Measurements from ENCODE around the gene RALGDS.

- TF ChIP-seq EZH2phosphoT487 (IDR thresholded peaks at IDR 0.05; ENCODE audit: unreplicated experiment) (no peak), POLR2AphosphoS5 (IDR thresholded peaks at IDR 0.05; ENCODE audit: low read depth) (no peak), EZH2 (IDR thresholded peaks at IDR 0.05; ENCODE audit: low read depth, unreplicated experiment) (no peak), CTCF (conservative IDR thresholded peaks at IDR 0.05; ENCODE audit: low read depth in 2 of 2) (no peak), ETS1 (IDR thresholded peaks at IDR 0.05) (no peak), ZNF331 (CRISPR knock-in tag; IDR thresholded peaks at IDR 0.05; ENCODE audit: low read depth) (no peak), CREB1 (CRISPR knock-in tag; IDR thresholded peaks at IDR 0.05; ENCODE audit: low read depth) (no peak), NANOG (IDR thresholded peaks at IDR 0.05; ENCODE audit: borderline replicate concordance) (no peak), STAT1 (IDR thresholded peaks at IDR 0.05; ENCODE audit: unreplicated experiment) (no peak), JUNB (IDR thresholded peaks at IDR 0.05; ENCODE audit: unreplicated experiment) (no peak), ZNF114 (CRISPR knock-in tag; IDR thresholded peaks at IDR 0.05) (no peak), ZNF462 (CRISPR knock-in tag; IDR thresholded peaks at IDR 0.05) (no peak)
- TF ChIP-seq, protein P1, sequence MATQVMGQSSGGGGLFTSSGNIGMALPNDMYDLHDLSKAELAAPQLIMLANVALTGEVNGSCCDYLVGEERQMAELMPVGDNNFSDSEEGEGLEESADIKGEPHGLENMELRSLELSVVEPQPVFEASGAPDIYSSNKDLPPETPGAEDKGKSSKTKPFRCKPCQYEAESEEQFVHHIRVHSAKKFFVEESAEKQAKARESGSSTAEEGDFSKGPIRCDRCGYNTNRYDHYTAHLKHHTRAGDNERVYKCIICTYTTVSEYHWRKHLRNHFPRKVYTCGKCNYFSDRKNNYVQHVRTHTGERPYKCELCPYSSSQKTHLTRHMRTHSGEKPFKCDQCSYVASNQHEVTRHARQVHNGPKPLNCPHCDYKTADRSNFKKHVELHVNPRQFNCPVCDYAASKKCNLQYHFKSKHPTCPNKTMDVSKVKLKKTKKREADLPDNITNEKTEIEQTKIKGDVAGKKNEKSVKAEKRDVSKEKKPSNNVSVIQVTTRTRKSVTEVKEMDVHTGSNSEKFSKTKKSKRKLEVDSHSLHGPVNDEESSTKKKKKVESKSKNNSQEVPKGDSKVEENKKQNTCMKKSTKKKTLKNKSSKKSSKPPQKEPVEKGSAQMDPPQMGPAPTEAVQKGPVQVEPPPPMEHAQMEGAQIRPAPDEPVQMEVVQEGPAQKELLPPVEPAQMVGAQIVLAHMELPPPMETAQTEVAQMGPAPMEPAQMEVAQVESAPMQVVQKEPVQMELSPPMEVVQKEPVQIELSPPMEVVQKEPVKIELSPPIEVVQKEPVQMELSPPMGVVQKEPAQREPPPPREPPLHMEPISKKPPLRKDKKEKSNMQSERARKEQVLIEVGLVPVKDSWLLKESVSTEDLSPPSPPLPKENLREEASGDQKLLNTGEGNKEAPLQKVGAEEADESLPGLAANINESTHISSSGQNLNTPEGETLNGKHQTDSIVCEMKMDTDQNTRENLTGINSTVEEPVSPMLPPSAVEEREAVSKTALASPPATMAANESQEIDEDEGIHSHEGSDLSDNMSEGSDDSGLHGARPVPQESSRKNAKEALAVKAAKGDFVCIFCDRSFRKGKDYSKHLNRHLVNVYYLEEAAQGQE (IDR thresholded peaks at IDR 0.05; ENCODE audit: unreplicated experiment): no peak
These were observed 32.4 kb upstream of the RALGDS start for GRCh38 chr9:133153227-133154096.
